Left lung (tissue), 10 donors: ENCODE results near the gene SKP1. TPM values are rescaled to one million over a fixed set of nuclear protein-coding genes. Genes with fewer than 3 reads are reported as not detected.
A peak's percentile ranks its signal among the peaks of the same experiment; 100 is the strongest.

ENCODE experiments used
- ATAC-seq: fragments of 200-7000 bp; cut with Tn5 transposase; one replicate; pipeline ENCODE4 v1.9.1; 2020; ENCODE audit warnings: moderate library complexity
- DNase-seq, 4 donors: peaks; one replicate each; pipeline ENCODE4 v3.0.0-alpha.2; 2013 to 2020
- H3K27ac ChIP-seq, 2 donors: fragments of 200-600 bp; sonication (generic) in 1 of 2; one replicate each; pipeline versions ENCODE4 v1.5.0 to v1.8.0; 2020 to 2021
- H3K27me3 ChIP-seq, 2 donors: fragments of 200-600 bp; sonication (generic) in 1 of 2; one replicate each; pipeline versions ENCODE4 v1.5.0 to v1.8.0; 2020 to 2021
- H3K36me3 ChIP-seq, 2 donors: fragments of 200-600 bp; sonication (generic) in 1 of 2; one replicate each; pipeline versions ENCODE4 v1.5.0 to v1.8.0; 2020 to 2021
- H3K4me1 ChIP-seq, 2 donors: fragments of 200-600 bp; one replicate each; pipeline ENCODE4 v1.8.0; 2021
- H3K4me3 ChIP-seq, 2 donors: fragments of 200-600 bp; sonication (generic) in 1 of 2; one replicate each; pipeline versions ENCODE4 v1.5.0 to v1.8.0; 2020 to 2021; ENCODE audit warnings: mild to moderate bottlenecking in 1 of 2
- H3K9me3 ChIP-seq, 2 donors: fragments of 200-600 bp; sonication (generic) in 1 of 2; one replicate each; pipeline versions ENCODE4 v1.5.0 to v1.8.0; 2020 to 2021
- CTCF ChIP-seq, 2 donors: fragments of 200-600 bp; sonication (generic) in 1 of 2; IDR thresholded peaks; one replicate each; pipeline versions ENCODE4 v1.5.0 to v1.8.0; 2021; ENCODE audit warnings: antibody characterized with exemption in 2 of 2
- intact Hi-C, 2 donors: fragments of 100-400 bp; cut with DNase I; formaldehyde crosslinking; loops; one replicate each; pipeline versions ENCODE4 v1.11.2 to v1.14.2; 2022
- polyA plus RNA-seq, 6 donors: library from polyadenylated mRNA; unstranded; fragments of 120-200 nt; gene quantifications; one replicate each; pipeline ENCODE4 v1.2.1, GENCODE V29; 2013; ENCODE audit not compliant: insufficient read length in 6 of 6
- total RNA-seq, 2 donors: library from RNA; stranded (reverse); fragmentation: NEBNext Ultra II Directional; extraction: Animal tissue kit (Norgen Biotek cat#: 25700); gene quantifications; one replicate each; pipeline ENCODE4 v1.2.1, GENCODE V29; 2021
- donor health status: DM: no; HTN: yes; CAD: no.
- donor health status: DM: no; HTN: no; CAD: no.

SKP1 gene
- total and polyA plus RNA-seq, 8 donors, result 259 to 584 (median 547) TPM

GRCh38 chr5:134135091-134135655 lies 41.6 kb downstream of the SKP1 start:
- Histone ChIP-seq H3K9me3 (no peaks in the 10 kb centered on the region), H3K36me3 (peaks cover 0 to 50% of the 10 kb centered on the region in 2 donors), H3K27me3 (no peaks in the 10 kb centered on the region), H3K4me3 (no peak overlapping the region), H3K4me1 (peaks cover 0 to 15% of the 10 kb centered on the region in 2 donors), H3K27ac (no peak overlapping the region)
- no peak for TF ChIP-seq CTCF (IDR thresholded peaks at IDR 0.05)
- ATAC-seq (no peak), DNase-seq (peak in 2 of 4 donors; percentile 12 to 18)
- intact Hi-C loops, result no loop called here

- Histone ChIP-seq H3K4me3 (no peak overlapping the region), H3K9me3 (no peaks in the 10 kb centered on the region), H3K27ac (no peak overlapping the region), H3K4me1 (peaks cover 0 to 22% of the 10 kb centered on the region in 2 donors), H3K27me3 (no peaks in the 10 kb centered on the region), H3K36me3 (peaks cover 0 to 50% of the 10 kb centered on the region in 2 donors)
- no peak for TF ChIP-seq CTCF (IDR thresholded peaks at IDR 0.05)
- DNase-seq, result peak in 2 of 4 donors; percentile 18 to 39
- no peak for ATAC-seq
- intact Hi-C loops, result no loop called here
Measured at GRCh38 chr5:134133995-134134541, 42.7 kb downstream of the SKP1 start.

- no peak overlapping the region for H3K27ac ChIP-seq
- intact Hi-C loops, result no loop called here
Measured at GRCh38 chr5:134133188-134133994, 43.4 kb downstream of the SKP1 start.

GRCh38 chr5:134132372-134133187 lies 44.2 kb downstream of the SKP1 start:
- H3K4me1 ChIP-seq, result peaks cover 0 to 33% of the 10 kb centered on the region in 2 donors
- no peak for TF ChIP-seq CTCF (IDR thresholded peaks at IDR 0.05)
- H3K27me3 ChIP-seq, result no peaks in the 10 kb centered on the region
- H3K9me3 ChIP-seq, result no peaks in the 10 kb centered on the region
- peaks cover 0 to 50% of the 10 kb centered on the region in 2 donors for H3K36me3 ChIP-seq
- no peak overlapping the region for H3K27ac ChIP-seq
- DNase-seq, result peak in 2 of 4 donors; percentile 19 to 28
- no peak for ATAC-seq
- H3K4me3 ChIP-seq, result no peak overlapping the region
- intact Hi-C loops, result no loop called here

More at GRCh38 chr5:134133188-134133994, 43.4 kb downstream of the SKP1 start:
- Histone ChIP-seq H3K4me3 (no peak overlapping the region), H3K36me3 (peaks cover 0 to 50% of the 10 kb centered on the region in 2 donors), H3K4me1 (peaks cover 0 to 25% of the 10 kb centered on the region in 2 donors), H3K9me3 (no peaks in the 10 kb centered on the region), H3K27me3 (no peaks in the 10 kb centered on the region)
- peak in 2 of 4 donors; percentile 21 to 30 for DNase-seq
- no peak for TF ChIP-seq CTCF (IDR thresholded peaks at IDR 0.05)
- no peak for ATAC-seq
